H9 (cell line): ENCODE data around the gene PLEKHM3. TPM values are rescaled to one million over a fixed set of nuclear protein-coding genes. Genes with fewer than 3 reads are reported as not detected.
A peak's percentile ranks its signal among the peaks of the same experiment; 100 is the strongest.

Source experiments
- DNase-seq: peaks from one replicate; pipeline ENCODE4 v3.0.0-alpha.2; 2017
- H2AFZ ChIP-seq: one replicate; pipeline ENCODE4 v1.6.1; 2013; ENCODE audit warnings: mild to moderate bottlenecking, low read length, control low read depth, moderate library complexity
- H2AK5ac ChIP-seq: 2 replicates; pipeline ENCODE4 v1.6.1; 2013; ENCODE audit warnings: low read length, control low read depth, mixed read lengths; ENCODE audit not compliant: insufficient read length
- H2BK120ac ChIP-seq: one replicate; pipeline ENCODE4 v1.6.1; 2013; ENCODE audit warnings: low read depth, mild to moderate bottlenecking, low read length, control low read depth, inconsistent platforms; ENCODE audit not compliant: poor library complexity, severe bottlenecking
- H2BK12ac ChIP-seq: 2 replicates; pipeline ENCODE4 v1.6.1; 2013; ENCODE audit warnings: low read length, control low read depth, mixed read lengths, low read depth; ENCODE audit not compliant: insufficient read length
- H2BK15ac ChIP-seq: 2 replicates; pipeline ENCODE4 v1.6.1; 2013; ENCODE audit warnings: low read depth, low read length, control low read depth
- H2BK20ac ChIP-seq: one replicate; pipeline ENCODE4 v1.6.1; 2013; ENCODE audit warnings: low read depth, mild to moderate bottlenecking, low read length, control low read depth, inconsistent platforms; ENCODE audit not compliant: poor library complexity, severe bottlenecking
- H2BK5ac ChIP-seq: 2 replicates; pipeline ENCODE4 v1.6.1; 2013; ENCODE audit warnings: low read length, control low read depth, mixed read lengths; ENCODE audit not compliant: insufficient read length
- H3K14ac ChIP-seq: 2 replicates; pipeline ENCODE4 v1.6.1; 2013; ENCODE audit warnings: low read length, control low read depth; ENCODE audit not compliant: insufficient read depth
- H3K18ac ChIP-seq: 2 replicates; pipeline ENCODE4 v1.6.1; 2013; ENCODE audit warnings: low read depth, mild to moderate bottlenecking, mixed read lengths, low read length, control low read depth; ENCODE audit not compliant: insufficient read length
- H3K23ac ChIP-seq: 2 replicates; pipeline ENCODE4 v1.6.1; 2013; ENCODE audit warnings: low read length, control low read depth, mixed read lengths, low read depth; ENCODE audit not compliant: insufficient read length
- H3K23me2 ChIP-seq: 2 replicates; pipeline ENCODE4 v1.6.1; 2013; ENCODE audit warnings: low read depth, mild to moderate bottlenecking, mixed read lengths, low read length, control low read depth; ENCODE audit not compliant: insufficient read length, poor library complexity, severe bottlenecking
- H3K27ac ChIP-seq: 2 replicates; pipeline ENCODE4 v1.5.1; 2013; ENCODE audit warnings: low read length, control low read depth, mixed read lengths, low read depth; ENCODE audit not compliant: insufficient read length
- H3K27me3 ChIP-seq: 2 replicates; pipeline ENCODE4 v1.6.1; 2013; ENCODE audit warnings: low read length, control low read depth, inconsistent platforms; ENCODE audit not compliant: insufficient read depth
- H3K4ac ChIP-seq: 2 replicates; pipeline ENCODE4 v1.6.1; 2013; ENCODE audit warnings: low read depth, mild to moderate bottlenecking, control low read depth, inconsistent platforms, low read length, moderate library complexity
- H3K4me1 ChIP-seq: 2 replicates; pipeline ENCODE4 v1.6.1; 2013; ENCODE audit warnings: low read length, control low read depth, inconsistent platforms; ENCODE audit not compliant: insufficient read depth
- H3K4me2 ChIP-seq: 2 replicates; pipeline ENCODE4 v1.6.1; 2013; ENCODE audit warnings: low read length, control low read depth, mixed read lengths; ENCODE audit not compliant: insufficient read length, insufficient read depth
- H3K56ac ChIP-seq: 2 replicates; pipeline ENCODE4 v1.6.1; 2013; ENCODE audit warnings: low read depth, mild to moderate bottlenecking, mixed read lengths, low read length, control low read depth; ENCODE audit not compliant: insufficient read length
- H3K79me1 ChIP-seq: 2 replicates; pipeline ENCODE4 v1.6.1; 2013; ENCODE audit warnings: low read depth, mild to moderate bottlenecking, moderate library complexity, low read length, control low read depth, inconsistent platforms; ENCODE audit not compliant: insufficient read depth, poor library complexity, severe bottlenecking
- H3K79me2 ChIP-seq: 2 replicates; pipeline ENCODE4 v1.6.1; 2013; ENCODE audit warnings: low read length, control low read depth, inconsistent platforms; ENCODE audit not compliant: insufficient read depth
- H3K9ac ChIP-seq: 2 replicates; pipeline ENCODE4 v1.6.1; 2013; ENCODE audit warnings: low read length, control low read depth, mixed read lengths; ENCODE audit not compliant: insufficient read length; ENCODE audit errors: extremely low read depth
- H3K9me3 ChIP-seq: one replicate; pipeline ENCODE4 v1.6.1; 2013; ENCODE audit warnings: low read depth, low read length, inconsistent platforms; ENCODE audit not compliant: control insufficient read depth
- H3T11ph ChIP-seq: one replicate; pipeline ENCODE4 v1.6.1; 2013; ENCODE audit warnings: mild to moderate bottlenecking, low read length, control low read depth, inconsistent platforms
- H4K20me1 ChIP-seq: one replicate; pipeline ENCODE4 v1.6.1; 2013; ENCODE audit not compliant: control insufficient read depth, insufficient read length, insufficient read depth
- H4K5ac ChIP-seq: 2 replicates; pipeline ENCODE4 v1.6.1; 2013; ENCODE audit warnings: low read depth, mild to moderate bottlenecking, mixed read lengths, low read length, control low read depth; ENCODE audit not compliant: insufficient read length
- H4K8ac ChIP-seq: replicated peaks from 2 replicates; pipeline ENCODE4 v1.6.1; 2013; ENCODE audit warnings: low read length, control low read depth, mixed read lengths, low read depth; ENCODE audit not compliant: insufficient read length
- H4K91ac ChIP-seq: 2 replicates; pipeline ENCODE4 v1.6.1; 2013; ENCODE audit warnings: low read depth, mild to moderate bottlenecking, moderate library complexity, mixed read lengths, low read length, control low read depth; ENCODE audit not compliant: insufficient read length
- H3K27ac Mint-ChIP-seq, 3 experiments: 2 replicates in 2 of 3; 3 replicates in 1 of 3; pipeline ENCODE4 v1.8.0; 2020 to 2021; ENCODE audit warnings: mixed read lengths in 3 of 3, mild to moderate bottlenecking in 1 of 3, moderate library complexity in 1 of 3
- H3K27me3 Mint-ChIP-seq: 2 replicates; pipeline ENCODE4 v1.8.0; 2021; ENCODE audit warnings: low read depth, mild to moderate bottlenecking, moderate library complexity, mixed read lengths
- H3K36me3 Mint-ChIP-seq, 3 experiments: 2 replicates in 2 of 3; 3 replicates in 1 of 3; pipeline ENCODE4 v1.8.0; 2020 to 2021; ENCODE audit warnings: low read depth in 3 of 3, mixed read lengths in 3 of 3; ENCODE audit not compliant: insufficient read depth in 1 of 3
- H3K4me1 Mint-ChIP-seq, 2 experiments: 2 replicates each; pipeline ENCODE4 v1.8.0; 2020; ENCODE audit warnings: mixed read lengths in 2 of 2
- H3K4me3 Mint-ChIP-seq, 2 experiments: 2 replicates in 1 of 2; 3 replicates in 1 of 2; pipeline ENCODE4 v1.8.0; 2020 to 2021; ENCODE audit warnings: mild to moderate bottlenecking in 2 of 2, mixed read lengths in 2 of 2, moderate library complexity in 1 of 2
- H3K9me3 Mint-ChIP-seq, 2 experiments: 2 replicates in 1 of 2; 3 replicates in 1 of 2; pipeline ENCODE4 v1.8.0; 2020; ENCODE audit warnings: mild to moderate bottlenecking in 2 of 2, mixed read lengths in 2 of 2, moderate library complexity in 1 of 2
- WGBS: extraction: QIAGEN DNeasy Blood & Tissue Kit; methylation state at CpG from one replicate; pipeline ENCODE4 v1.1.7; 2013; ENCODE audit warnings: missing lambda C conversion rate, low lambda C conversion rate, mixed read lengths; ENCODE audit not compliant: insufficient read length; ENCODE audit errors: extremely low coverage; 5-methylcytosine and 5-hydroxymethylcytosine counted together
- total RNA-seq: library from RNA; stranded (reverse); gene quantifications from 2 replicates; pipeline ENCODE4 v1.2.1, GENCODE V29; 2021
- TF ChIP-seq, protein P1 (sequence below): fragments of 200-600 bp; sonication (generic); conservative IDR thresholded peaks from 3 replicates; pipeline ENCODE4 v1.8.0; 2021; ENCODE audit warnings: antibody characterized with exemption, mild to moderate bottlenecking

PLEKHM3 gene
- total RNA-seq, 1 experiment from 2014 or later, result 7.5 TPM

DNA sequence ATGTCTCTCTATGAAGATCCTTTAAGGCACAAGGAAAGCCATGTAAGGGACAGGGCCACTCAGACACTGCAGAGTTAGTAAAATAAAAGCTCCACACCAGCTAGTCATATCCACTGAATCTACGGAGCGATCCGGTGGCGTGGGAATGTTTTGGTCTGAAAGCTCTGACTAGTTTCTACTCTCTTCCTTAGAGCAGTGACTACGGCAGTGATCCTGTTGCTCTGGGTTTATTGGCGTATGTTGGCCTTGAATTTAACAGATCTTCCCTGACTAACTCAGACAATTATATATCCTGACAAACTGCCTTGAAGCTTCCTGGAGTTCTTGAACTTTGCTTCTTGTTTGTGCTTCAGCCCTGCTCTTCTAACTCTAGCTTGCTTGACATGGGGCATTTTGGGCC, 140.3 kb downstream of the PLEKHM3 start:
- no peaks in the 10 kb centered on the region for H4K20me1 ChIP-seq
- H3K18ac ChIP-seq, result no peak overlapping the region
- H3T11ph ChIP-seq, result no peak overlapping the region
- H3K79me2 ChIP-seq, result no peaks in the 10 kb centered on the region
- H3K27me3 Mint-ChIP-seq, result no peaks in the 10 kb centered on the region
- no peaks in the 10 kb centered on the region for H3K27me3 ChIP-seq
- H3K27ac ChIP-seq, result no peak overlapping the region
- no CpG with 5 or more reads among the region's 6 CpGs for WGBS
- no peak overlapping the region for H2AK5ac ChIP-seq
- no peak overlapping the region for H2BK120ac ChIP-seq
- no peak overlapping the region for H3K4me2 ChIP-seq
- H3K4me1 ChIP-seq, result peaks cover 2% of the 10 kb centered on the region
- H4K8ac ChIP-seq, result no peak overlapping the region
- no peaks in the 10 kb centered on the region for H3K9me3 ChIP-seq
- H2BK15ac ChIP-seq, result no peak overlapping the region
- peak overlapping the region in 1 of 3 experiments; percentile 29; a peak in 2 of 7 replicates for H3K27ac Mint-ChIP-seq
- H2BK20ac ChIP-seq, result no peak overlapping the region
- DNase-seq, result no peak
- no peaks in the 10 kb centered on the region for H3K79me1 ChIP-seq
- no peaks in the 10 kb centered on the region for H3K23me2 ChIP-seq
- H3K23ac ChIP-seq, result no peak overlapping the region
- H3K36me3 Mint-ChIP-seq, result no peaks in the 10 kb centered on the region
- H3K9me3 Mint-ChIP-seq, result no peaks in the 10 kb centered on the region
- no peak overlapping the region for H3K4me3 Mint-ChIP-seq
- H4K5ac ChIP-seq, result no peak overlapping the region
- no peak overlapping the region for H2BK12ac ChIP-seq
- no peak overlapping the region for H4K91ac ChIP-seq
- H2BK5ac ChIP-seq, result no peak overlapping the region
- no peak overlapping the region for H3K14ac ChIP-seq
- peaks cover 28 to 32% of the 10 kb centered on the region in 2 experiments for H3K4me1 Mint-ChIP-seq
- H2AFZ ChIP-seq, result no peak overlapping the region
- H3K56ac ChIP-seq, result no peak overlapping the region
- no peak overlapping the region for H3K4ac ChIP-seq
- TF ChIP-seq, protein P1, sequence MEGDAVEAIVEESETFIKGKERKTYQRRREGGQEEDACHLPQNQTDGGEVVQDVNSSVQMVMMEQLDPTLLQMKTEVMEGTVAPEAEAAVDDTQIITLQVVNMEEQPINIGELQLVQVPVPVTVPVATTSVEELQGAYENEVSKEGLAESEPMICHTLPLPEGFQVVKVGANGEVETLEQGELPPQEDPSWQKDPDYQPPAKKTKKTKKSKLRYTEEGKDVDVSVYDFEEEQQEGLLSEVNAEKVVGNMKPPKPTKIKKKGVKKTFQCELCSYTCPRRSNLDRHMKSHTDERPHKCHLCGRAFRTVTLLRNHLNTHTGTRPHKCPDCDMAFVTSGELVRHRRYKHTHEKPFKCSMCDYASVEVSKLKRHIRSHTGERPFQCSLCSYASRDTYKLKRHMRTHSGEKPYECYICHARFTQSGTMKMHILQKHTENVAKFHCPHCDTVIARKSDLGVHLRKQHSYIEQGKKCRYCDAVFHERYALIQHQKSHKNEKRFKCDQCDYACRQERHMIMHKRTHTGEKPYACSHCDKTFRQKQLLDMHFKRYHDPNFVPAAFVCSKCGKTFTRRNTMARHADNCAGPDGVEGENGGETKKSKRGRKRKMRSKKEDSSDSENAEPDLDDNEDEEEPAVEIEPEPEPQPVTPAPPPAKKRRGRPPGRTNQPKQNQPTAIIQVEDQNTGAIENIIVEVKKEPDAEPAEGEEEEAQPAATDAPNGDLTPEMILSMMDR, result no peak
- H3K9ac ChIP-seq, result no peak overlapping the region
